NCI-H526 (cell line): ENCODE results near the gene FOXP2.

ENCODE experiments used
- DNase-seq, 2 experiments: peaks; one replicate each; lab custom pipeline; 2025; lab: John Stamatoyannopoulos, UW

The FOXP2 gene

DNA sequence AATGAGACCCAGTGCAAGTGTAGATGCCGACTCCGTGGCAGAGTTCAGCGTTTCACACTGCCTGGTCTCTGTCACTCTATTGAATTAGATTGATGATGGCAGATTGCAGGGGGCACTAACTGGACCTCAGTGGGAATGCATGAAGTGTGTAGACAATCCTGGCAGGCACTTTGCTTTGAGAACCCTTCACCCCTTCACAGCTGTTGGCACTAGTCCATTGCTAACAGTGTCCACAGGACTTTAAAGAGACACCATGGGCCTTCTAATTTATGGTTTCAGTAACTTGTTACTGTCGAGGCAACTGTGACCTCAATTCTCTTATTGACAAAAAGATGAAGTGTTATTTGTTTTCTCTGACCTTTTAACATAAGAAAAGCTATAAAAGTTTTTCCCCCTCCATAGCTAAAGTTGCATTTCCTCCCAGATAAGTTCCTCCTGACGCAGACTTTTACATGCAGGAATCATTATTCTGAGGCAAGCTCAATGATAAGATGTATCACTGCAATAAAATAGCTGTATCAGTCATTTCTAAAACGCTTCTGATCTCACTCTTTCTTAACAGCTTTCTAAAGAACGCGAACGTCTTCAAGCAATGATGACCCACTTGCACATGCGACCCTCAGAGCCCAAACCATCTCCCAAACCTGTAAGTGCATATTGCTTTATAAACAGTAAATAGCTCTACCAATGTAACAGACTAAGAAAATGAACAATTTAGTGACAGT lies 238.9 kb downstream of the FOXP2 start:
- DNase-seq = no peak

DNA sequence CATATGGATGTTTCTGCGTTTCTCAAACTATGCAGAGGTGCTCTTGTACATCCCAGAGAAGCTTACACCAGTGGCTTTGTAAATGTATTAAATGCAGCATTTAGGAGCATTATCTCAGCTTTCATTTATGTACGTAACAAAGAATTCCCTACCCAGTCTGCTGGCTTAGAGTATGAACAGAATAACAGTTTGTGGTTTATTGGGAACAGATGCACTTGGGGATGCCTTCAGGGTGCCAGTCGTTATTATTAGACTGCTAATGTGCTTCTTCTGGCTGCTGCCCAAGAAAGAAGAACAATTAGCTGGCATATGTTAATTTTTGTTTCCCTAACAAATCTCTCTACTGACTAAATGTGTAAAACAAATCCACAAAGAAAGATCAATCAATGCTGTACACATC lies 241.9 kb downstream of the FOXP2 start:
- DNase-seq = no peak

DNA sequence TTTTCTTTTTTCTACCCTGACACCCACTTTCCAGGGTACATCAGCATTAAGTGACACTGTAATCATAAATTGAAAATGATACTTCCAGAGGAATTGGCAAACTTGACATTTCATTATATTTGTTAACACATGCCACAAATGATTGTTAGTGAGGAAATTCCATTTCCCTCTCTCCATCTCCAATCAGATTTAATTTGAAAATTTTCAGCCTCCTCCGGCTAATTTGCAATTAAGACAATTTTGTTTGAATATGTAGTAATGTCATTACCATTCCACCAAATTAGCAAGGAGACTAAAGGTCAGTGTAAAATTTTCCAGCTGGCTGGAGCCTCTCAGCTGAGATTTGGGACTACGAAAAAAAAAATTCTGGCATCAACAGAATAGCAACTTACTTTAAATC lies 242.7 kb downstream of the FOXP2 start:
- no peak for DNase-seq

GRCh38 chr7:114658216-114658615 lies 243.6 kb downstream of the FOXP2 start:
- no peak for DNase-seq

DNA sequence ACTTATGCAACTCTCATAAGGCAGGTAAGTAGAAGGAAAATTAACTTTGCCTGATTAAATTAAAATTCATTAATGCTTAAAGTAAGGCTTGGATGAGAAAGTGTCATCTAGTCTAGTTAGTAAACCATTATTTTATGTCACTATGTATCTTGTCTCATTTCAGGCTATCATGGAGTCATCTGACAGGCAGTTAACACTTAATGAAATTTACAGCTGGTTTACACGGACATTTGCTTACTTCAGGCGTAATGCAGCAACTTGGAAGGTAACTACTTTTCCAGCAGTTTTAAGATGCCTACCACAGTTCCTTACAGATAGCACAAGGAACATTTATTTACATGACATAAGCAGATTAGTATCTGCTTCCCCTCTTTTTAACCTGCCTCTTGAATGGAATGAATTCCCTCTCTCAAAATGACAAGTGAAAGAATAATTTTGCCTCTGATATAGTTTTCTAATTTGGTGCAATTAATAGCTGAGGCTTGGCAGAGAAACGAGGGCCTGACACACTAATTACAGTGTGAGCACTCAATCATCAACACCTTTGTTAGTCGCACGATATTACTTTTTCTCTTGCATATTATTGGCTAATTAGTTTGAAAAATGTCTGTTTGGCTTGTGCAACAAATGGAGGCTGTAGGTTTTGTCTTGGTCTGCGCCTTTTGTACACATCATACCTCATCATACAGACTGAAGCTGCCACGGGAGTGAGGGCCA lies 245.0 kb downstream of the FOXP2 start:
- DNase-seq = peak in 1 of 2 experiments; percentile 17

GRCh38 chr7:114660126-114660486 lies 245.5 kb downstream of the FOXP2 start:
- DNase-seq = peak in 1 of 2 experiments; percentile 26

DNA sequence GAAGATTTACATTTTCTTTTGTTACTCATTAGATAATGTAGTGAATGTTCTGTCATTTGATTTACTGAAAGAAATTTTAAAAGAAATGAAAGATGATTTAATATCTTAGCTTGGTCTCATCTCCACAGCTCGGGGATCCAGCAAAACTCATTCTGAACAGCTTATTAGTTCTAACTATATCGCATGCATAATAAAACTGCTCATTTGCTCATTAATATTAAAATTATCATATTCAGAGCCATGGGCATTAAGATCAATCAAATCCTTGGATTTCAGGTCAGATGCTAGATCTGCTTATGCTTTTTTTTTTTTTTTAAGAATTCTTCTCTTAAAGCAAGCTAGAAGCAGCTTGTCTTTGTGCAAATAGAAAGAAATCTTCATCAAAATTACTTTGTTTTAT lies 246.1 kb downstream of the FOXP2 start:
- DNase-seq = no peak

DNA sequence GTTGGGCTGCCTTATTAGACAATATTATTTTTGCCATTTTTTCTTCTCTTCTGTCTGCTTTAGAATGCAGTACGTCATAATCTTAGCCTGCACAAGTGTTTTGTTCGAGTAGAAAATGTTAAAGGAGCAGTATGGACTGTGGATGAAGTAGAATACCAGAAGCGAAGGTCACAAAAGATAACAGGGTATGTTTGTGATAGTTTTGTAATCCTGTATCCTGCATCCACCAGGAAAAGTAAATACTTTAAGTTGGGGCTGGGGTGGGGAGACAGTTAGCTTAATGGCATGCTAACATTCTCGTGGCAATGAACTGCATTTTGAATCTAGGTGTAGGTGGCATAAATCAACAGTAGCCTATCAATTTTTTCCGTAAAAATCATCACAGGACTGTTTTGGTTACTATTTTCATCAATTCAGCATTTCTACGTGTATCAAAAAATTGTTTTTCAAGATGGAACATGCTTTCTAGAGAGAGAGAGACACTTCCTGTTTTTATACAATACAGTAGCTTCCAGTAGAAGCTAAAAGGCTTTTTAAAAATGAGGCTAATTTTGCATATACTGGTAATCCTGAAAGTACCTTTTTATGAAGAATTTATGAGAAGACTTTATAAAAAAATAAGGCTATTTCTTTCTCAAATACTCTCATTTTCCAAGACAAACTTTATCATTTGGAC lies 247.5 kb downstream of the FOXP2 start:
- peak in 1 of 2 experiments; percentile 7 for DNase-seq

GRCh38 chr7:114663502-114663901 lies 248.9 kb downstream of the FOXP2 start:
- peak; percentile 58 to 82 for DNase-seq

- no peak for DNase-seq
Measured at GRCh38 chr7:114670676-114671075, 256.1 kb downstream of the FOXP2 start.

DNA sequence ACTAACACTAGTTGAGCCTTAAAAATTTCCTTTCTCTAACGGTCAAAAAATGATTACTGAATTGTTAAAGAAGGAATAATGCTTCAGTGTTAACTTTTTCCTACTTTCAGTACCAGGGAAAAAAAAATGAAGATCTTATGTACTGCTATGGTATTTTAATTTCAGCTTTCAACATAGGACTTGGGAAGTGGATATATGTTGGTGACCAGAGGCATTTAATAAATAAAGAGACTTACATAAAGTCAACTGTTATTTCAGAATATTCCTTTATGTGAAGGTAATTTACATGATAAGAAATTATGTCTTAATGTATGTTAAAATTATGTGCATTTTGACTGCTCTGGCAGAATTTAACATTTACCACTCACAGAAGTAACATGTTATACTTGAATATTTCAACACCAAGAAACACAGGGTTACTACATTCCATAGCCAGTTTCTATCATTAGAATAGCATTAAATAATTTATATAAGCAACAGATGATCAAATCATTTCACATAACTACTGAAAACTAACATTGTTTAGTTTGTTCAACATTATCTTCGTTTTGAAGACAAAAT lies 257.0 kb downstream of the FOXP2 start:
- no peak for DNase-seq

DNA sequence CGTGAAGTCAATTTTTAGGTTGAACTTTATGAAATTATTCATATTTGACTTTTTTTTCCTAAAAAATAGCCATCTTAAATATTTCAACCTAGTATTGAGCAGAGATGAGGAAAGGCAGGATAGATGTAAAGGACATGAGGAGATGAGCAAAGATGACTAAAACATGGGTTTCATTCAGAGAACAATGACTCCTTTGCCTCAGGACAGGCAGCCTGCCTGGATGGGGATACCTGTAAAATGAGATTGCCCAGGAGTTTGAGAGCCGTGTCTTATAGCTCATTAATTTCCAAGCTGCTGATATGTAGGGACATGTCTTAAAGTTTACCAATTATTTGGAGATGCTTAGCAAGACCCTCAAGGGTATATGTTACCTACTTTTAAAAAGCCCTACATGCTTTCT lies 263.5 kb downstream of the FOXP2 start:
- DNase-seq = peak in 1 of 2 experiments; percentile 10

- DNase-seq = peak; percentile 28 to 34
Measured at GRCh38 chr7:114687238-114687637, 272.6 kb downstream of the FOXP2 start.

DNA sequence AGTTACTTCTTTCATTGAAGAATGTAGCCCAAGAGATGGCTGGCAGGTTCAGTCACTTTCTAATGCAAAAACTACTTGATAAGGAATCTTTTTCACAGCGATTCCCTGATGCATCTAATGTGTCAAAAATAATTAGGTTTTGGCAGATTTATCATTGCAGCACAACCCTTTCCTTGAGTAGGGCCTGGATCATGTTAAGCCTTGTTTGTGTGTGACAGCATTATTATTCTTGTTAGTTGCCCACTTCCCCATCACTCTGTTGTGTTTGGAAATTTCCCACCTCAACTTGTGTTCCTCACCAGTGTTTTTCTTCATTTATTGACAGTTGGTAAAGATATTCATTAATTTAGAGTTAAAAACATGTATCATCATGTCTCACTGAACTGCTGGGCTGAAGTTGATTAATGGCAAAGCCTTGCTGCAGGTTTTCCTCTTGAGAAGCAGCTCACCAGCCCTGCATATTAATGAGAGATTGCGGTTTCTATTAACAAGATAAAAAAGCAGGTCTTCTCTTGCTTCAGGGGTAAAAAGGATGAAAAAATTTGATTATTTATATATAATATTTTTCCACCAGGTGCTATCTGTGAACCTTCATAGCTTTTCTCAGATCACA lies 273.9 kb downstream of the FOXP2 start:
- peak; percentile 20 to 29 for DNase-seq

DNA sequence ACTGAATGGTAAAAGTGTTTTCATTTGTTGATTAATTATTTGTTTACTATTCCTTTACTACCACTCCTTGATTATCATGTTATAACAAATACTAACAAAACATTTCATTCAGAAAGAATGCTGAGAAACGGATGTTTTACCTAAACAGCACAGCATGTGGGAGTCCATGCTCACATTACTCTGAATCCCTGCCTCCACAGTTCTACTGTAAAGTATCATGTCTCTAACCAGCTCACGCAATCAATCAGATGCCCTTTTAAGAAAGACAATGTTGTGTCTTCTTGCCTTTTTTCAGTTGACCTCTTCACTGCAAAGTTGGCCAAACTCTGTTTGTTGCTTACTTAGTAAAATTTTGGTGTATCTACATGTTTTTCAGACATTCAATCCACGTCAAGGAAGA lies 274.8 kb downstream of the FOXP2 start:
- DNase-seq = peak in 1 of 2 experiments; percentile 8

- DNase-seq = peak in 1 of 2 experiments; percentile 21
Measured at GRCh38 chr7:114691605-114692004, 277.0 kb downstream of the FOXP2 start.

GRCh38 chr7:114695182-114695581 lies 280.6 kb downstream of the FOXP2 start:
- DNase-seq = no peak

- DNase-seq = no peak
Measured at GRCh38 chr7:114700247-114700928, 285.8 kb downstream of the FOXP2 start.

GRCh38 chr7:114703677-114704076 lies 289.1 kb downstream of the FOXP2 start:
- no peak for DNase-seq

GRCh38 chr7:114708646-114709045 lies 294.0 kb downstream of the FOXP2 start:
- peak; percentile 58 to 78 for DNase-seq

- DNase-seq = no peak
Measured at GRCh38 chr7:114710499-114710898, 295.9 kb downstream of the FOXP2 start.

GRCh38 chr7:114711241-114711640 lies 296.6 kb downstream of the FOXP2 start:
- no peak for DNase-seq
